MM.1S (cell line): ENCODE measurements around the gene STARD8.
"Not testable (repeated sequence)": the region's sequence is repeated elsewhere in the genome, so short reads cannot be mapped to it uniquely, and the experiment has no call there.

Experiments
- EZH2 ChIP-seq: fragments of 300-600 bp; sonication (generic); optimal IDR thresholded peaks from 2 replicates; pipeline ENCODE3; 2017; ENCODE audit warnings: low read depth, mild to moderate bottlenecking, antibody characterized with exemption, low read length, mixed read lengths
- TF ChIP-seq, protein P1 (sequence below): fragments of 300-600 bp; sonication (generic); IDR thresholded peaks from 2 replicates; pipeline ENCODE4 v1.5.1; 2016; ENCODE audit warnings: antibody characterized with exemption, low read length, mixed read lengths

DNA sequence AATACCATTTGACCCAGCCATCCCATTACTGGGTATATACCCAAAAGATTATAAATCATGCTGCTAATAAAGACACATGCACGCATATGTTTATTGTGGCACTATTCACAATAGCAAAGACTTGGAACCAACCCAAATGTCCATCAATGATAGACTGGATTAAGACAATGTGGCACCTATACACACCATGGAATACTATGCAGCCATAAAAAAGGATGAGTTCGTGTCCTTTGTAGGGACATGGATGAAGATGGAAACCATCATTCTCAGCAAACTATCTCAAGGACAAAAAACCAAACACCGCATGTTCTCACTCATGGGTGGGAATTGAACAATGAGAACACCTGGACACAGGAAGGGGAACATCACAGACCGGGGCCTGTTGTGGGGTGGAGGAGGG, 9.0 kb downstream of the STARD8 start:
- TF ChIP-seq, protein P1, sequence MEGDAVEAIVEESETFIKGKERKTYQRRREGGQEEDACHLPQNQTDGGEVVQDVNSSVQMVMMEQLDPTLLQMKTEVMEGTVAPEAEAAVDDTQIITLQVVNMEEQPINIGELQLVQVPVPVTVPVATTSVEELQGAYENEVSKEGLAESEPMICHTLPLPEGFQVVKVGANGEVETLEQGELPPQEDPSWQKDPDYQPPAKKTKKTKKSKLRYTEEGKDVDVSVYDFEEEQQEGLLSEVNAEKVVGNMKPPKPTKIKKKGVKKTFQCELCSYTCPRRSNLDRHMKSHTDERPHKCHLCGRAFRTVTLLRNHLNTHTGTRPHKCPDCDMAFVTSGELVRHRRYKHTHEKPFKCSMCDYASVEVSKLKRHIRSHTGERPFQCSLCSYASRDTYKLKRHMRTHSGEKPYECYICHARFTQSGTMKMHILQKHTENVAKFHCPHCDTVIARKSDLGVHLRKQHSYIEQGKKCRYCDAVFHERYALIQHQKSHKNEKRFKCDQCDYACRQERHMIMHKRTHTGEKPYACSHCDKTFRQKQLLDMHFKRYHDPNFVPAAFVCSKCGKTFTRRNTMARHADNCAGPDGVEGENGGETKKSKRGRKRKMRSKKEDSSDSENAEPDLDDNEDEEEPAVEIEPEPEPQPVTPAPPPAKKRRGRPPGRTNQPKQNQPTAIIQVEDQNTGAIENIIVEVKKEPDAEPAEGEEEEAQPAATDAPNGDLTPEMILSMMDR = not testable (repeated sequence)
- not testable (repeated sequence) for TF ChIP-seq EZH2
